Neuronal stem cell (in vitro differentiated cells): ENCODE data around the gene MATN3.
A peak's percentile ranks its signal among the peaks of the same experiment; 100 is the strongest.

Experiments
- DNase-seq: peaks from one replicate; pipeline ENCODE4 v3.0.0-alpha.2; 2013; ENCODE audit warnings: low spot score
- H2AFZ ChIP-seq: one replicate; pipeline ENCODE4 v1.6.1; 2013; ENCODE audit warnings: mild to moderate bottlenecking, low read length, inconsistent platforms
- H2AK5ac ChIP-seq: 2 replicates; pipeline ENCODE4 v1.6.1; 2013; ENCODE audit warnings: low read depth, mild to moderate bottlenecking, inconsistent platforms, low read length, moderate library complexity, mixed read lengths
- H2BK120ac ChIP-seq: 2 replicates; pipeline ENCODE4 v1.6.1; 2013; ENCODE audit warnings: low read depth, mild to moderate bottlenecking, inconsistent platforms, low read length, moderate library complexity, mixed read lengths
- H2BK12ac ChIP-seq: one replicate; pipeline ENCODE4 v1.6.1; 2013; ENCODE audit warnings: low read length, inconsistent platforms
- H2BK15ac ChIP-seq: 2 replicates; pipeline ENCODE4 v1.6.1; 2013; ENCODE audit warnings: mild to moderate bottlenecking, low read length, inconsistent platforms, mixed read lengths
- H2BK5ac ChIP-seq: one replicate; pipeline ENCODE4 v1.6.1; 2013; ENCODE audit warnings: inconsistent platforms, mild to moderate bottlenecking, low read length, moderate library complexity
- H3K14ac ChIP-seq: one replicate; pipeline ENCODE4 v1.6.1; 2013; ENCODE audit warnings: low read length, inconsistent platforms
- H3K18ac ChIP-seq: 2 replicates; pipeline ENCODE4 v1.6.1; 2013; ENCODE audit warnings: low read length, inconsistent platforms
- H3K23ac ChIP-seq: 2 replicates; pipeline ENCODE4 v1.6.1; 2013; ENCODE audit warnings: low read depth, mild to moderate bottlenecking, mixed read lengths, low read length, inconsistent platforms; ENCODE audit not compliant: poor library complexity
- H3K27ac ChIP-seq: replicated peaks from 3 replicates; pipeline ENCODE4 v1.5.1; 2013; ENCODE audit warnings: low read length, inconsistent platforms
- H3K27me3 ChIP-seq, 3 experiments: 2 replicates each; pipeline ENCODE4 v1.6.1; 2013; ENCODE audit warnings: low read length in 3 of 3, mild to moderate bottlenecking in 2 of 3, inconsistent platforms in 1 of 3, low read depth in 1 of 3, mixed read lengths in 1 of 3, moderate library complexity in 1 of 3; ENCODE audit not compliant: control insufficient read depth in 3 of 3, insufficient read depth in 3 of 3
- H3K36me3 ChIP-seq, 2 donors: replicated peaks in 1 of 2; 2 replicates each; pipeline ENCODE4 v1.6.1; 2013; ENCODE audit warnings: low read length in 2 of 2; ENCODE audit not compliant: control insufficient read depth in 2 of 2, insufficient read depth in 2 of 2
- H3K4ac ChIP-seq: 2 replicates; pipeline ENCODE4 v1.6.1; 2013; ENCODE audit warnings: inconsistent platforms, mild to moderate bottlenecking, low read length, moderate library complexity
- H3K4me1 ChIP-seq, 2 donors: 1 replicate in 1 of 2; 2 replicates in 1 of 2; pipeline ENCODE4 v1.6.1; 2013; ENCODE audit warnings: low read length in 2 of 2, low read depth in 1 of 2; ENCODE audit not compliant: control insufficient read depth in 2 of 2, insufficient read depth in 1 of 2
- H3K4me2 ChIP-seq: one replicate; pipeline ENCODE4 v1.6.1; 2013; ENCODE audit warnings: mild to moderate bottlenecking, low read length, inconsistent platforms; ENCODE audit not compliant: insufficient read depth, poor library complexity, severe bottlenecking
- H3K4me3 ChIP-seq, 2 donors: 2 replicates each; pipeline ENCODE4 v1.5.1; 2013; ENCODE audit warnings: low read length in 2 of 2, mild to moderate bottlenecking in 2 of 2, inconsistent platforms in 1 of 2, moderate library complexity in 1 of 2
- H3K79me1 ChIP-seq: one replicate; pipeline ENCODE4 v1.6.1; 2013; ENCODE audit warnings: low read depth, mild to moderate bottlenecking, inconsistent platforms, low read length, moderate library complexity
- H3K9ac ChIP-seq: one replicate; pipeline ENCODE4 v1.6.1; 2013; ENCODE audit warnings: mild to moderate bottlenecking, low read depth, low read length, inconsistent platforms; ENCODE audit not compliant: poor library complexity
- H3K9me3 ChIP-seq, 2 donors: replicated peaks in 1 of 2; 2 replicates each; pipeline versions ENCODE3 to v1.6.1; 2013; ENCODE audit warnings: low read length in 2 of 2, mild to moderate bottlenecking in 2 of 2, inconsistent platforms in 1 of 2, low read depth in 1 of 2, mixed read lengths in 1 of 2, moderate library complexity in 1 of 2; ENCODE audit not compliant: control insufficient read depth in 2 of 2, insufficient read depth in 1 of 2
- H4K8ac ChIP-seq: one replicate; pipeline ENCODE4 v1.6.1; 2013; ENCODE audit warnings: low read depth, mild to moderate bottlenecking, inconsistent platforms, low read length, moderate library complexity
- H4K91ac ChIP-seq: one replicate; pipeline ENCODE4 v1.6.1; 2013; ENCODE audit warnings: low read length, low read depth, mild to moderate bottlenecking, inconsistent platforms; ENCODE audit not compliant: poor library complexity
- WGBS, 2 donors: extraction: QIAGEN DNeasy Blood & Tissue Kit; methylation state at CpG; one replicate each; pipeline ENCODE4 v1.1.7; 2013; ENCODE audit warnings: missing lambda C conversion rate in 2 of 2, mixed read lengths in 1 of 2; ENCODE audit not compliant: insufficient read length in 2 of 2, insufficient replicate concordance in 1 of 2; ENCODE audit errors: extremely low coverage in 2 of 2; 5-methylcytosine and 5-hydroxymethylcytosine counted together

Gene MATN3

GRCh38 chr2:19973466-19973865 is 39.0 kb downstream of the MATN3 start:
- Histone ChIP-seq H3K36me3 (peaks cover 10 to 98% of the 10 kb centered on the region in 2 donors), H3K4me2 (no peak overlapping the region), H3K79me1 (no peaks in the 10 kb centered on the region), H3K9me3 (no peaks in the 10 kb centered on the region), H4K8ac (peak overlapping the region; percentile 43), H3K23ac (no peak overlapping the region), H2AFZ (no peak overlapping the region), H2BK15ac (no peak overlapping the region), H3K18ac (no peak overlapping the region), H3K9ac (no peak overlapping the region), H3K4me1 (no peaks in the 10 kb centered on the region), H3K27me3 (no peaks in the 10 kb centered on the region), H3K27ac (no peak overlapping the region), H3K4ac (no peak overlapping the region), H4K91ac (no peak overlapping the region), H2AK5ac (no peak overlapping the region), H3K4me3 (no peak overlapping the region), H3K14ac (no peak overlapping the region), H2BK120ac (no peak overlapping the region), H2BK5ac (no peak overlapping the region), H2BK12ac (no peak overlapping the region)
- no CpG with 5 or more reads among the region's 8 CpGs for WGBS, 2 donors
- no peak for DNase-seq

GRCh38 chr2:19971691-19972090 is 40.8 kb downstream of the MATN3 start:
- H2BK15ac ChIP-seq, result no peak overlapping the region
- H3K36me3 ChIP-seq, result peaks cover 9 to 97% of the 10 kb centered on the region in 2 donors
- H2BK12ac ChIP-seq, result no peak overlapping the region
- H3K9me3 ChIP-seq, result no peaks in the 10 kb centered on the region
- H3K4me1 ChIP-seq, result no peaks in the 10 kb centered on the region
- no peak overlapping the region for H3K18ac ChIP-seq
- H3K4ac ChIP-seq, result no peak overlapping the region
- no peak overlapping the region for H3K4me3 ChIP-seq
- H3K9ac ChIP-seq, result no peak overlapping the region
- no peak overlapping the region for H2AK5ac ChIP-seq
- no peaks in the 10 kb centered on the region for H3K79me1 ChIP-seq
- H3K4me2 ChIP-seq, result no peak overlapping the region
- H3K27me3 ChIP-seq, result no peaks in the 10 kb centered on the region
- no peak overlapping the region for H3K23ac ChIP-seq
- WGBS, 2 donors, result no CpG with 5 or more reads among the region's 3 CpGs
- DNase-seq, result no peak
- H2BK5ac ChIP-seq, result no peak overlapping the region
- no peak overlapping the region for H4K8ac ChIP-seq
- H2BK120ac ChIP-seq, result no peak overlapping the region
- H2AFZ ChIP-seq, result no peak overlapping the region
- no peak overlapping the region for H4K91ac ChIP-seq
- no peak overlapping the region for H3K14ac ChIP-seq
- H3K27ac ChIP-seq, result no peak overlapping the region

- no peak overlapping the region for H2BK120ac ChIP-seq
- H3K23ac ChIP-seq, result no peak overlapping the region
- H3K79me1 ChIP-seq, result no peaks in the 10 kb centered on the region
- no peak overlapping the region for H3K27ac ChIP-seq
- no peak overlapping the region for H2AK5ac ChIP-seq
- no peak overlapping the region for H2BK12ac ChIP-seq
- no peaks in the 10 kb centered on the region for H3K4me1 ChIP-seq
- no CpG with 5 or more reads among the region's 1 CpG for WGBS, 2 donors
- H2BK5ac ChIP-seq, result no peak overlapping the region
- no peak overlapping the region for H3K4ac ChIP-seq
- no peak overlapping the region for H3K4me2 ChIP-seq
- no peak for DNase-seq
- H3K9me3 ChIP-seq, result no peaks in the 10 kb centered on the region
- H3K4me3 ChIP-seq, result no peak overlapping the region
- peaks cover 6 to 70% of the 10 kb centered on the region in 2 donors for H3K36me3 ChIP-seq
- no peak overlapping the region for H4K8ac ChIP-seq
- no peaks in the 10 kb centered on the region for H3K27me3 ChIP-seq
- no peak overlapping the region for H4K91ac ChIP-seq
- H3K9ac ChIP-seq, result no peak overlapping the region
- H3K18ac ChIP-seq, result no peak overlapping the region
- no peak overlapping the region for H3K14ac ChIP-seq
- H2AFZ ChIP-seq, result no peak overlapping the region
- no peak overlapping the region for H2BK15ac ChIP-seq
Measured at GRCh38 chr2:19963386-19963785, 49.1 kb downstream of the MATN3 start.

GRCh38 chr2:19955544-19956422 is 56.7 kb downstream of the MATN3 start:
- H3K4me1 ChIP-seq, result no peaks in the 10 kb centered on the region
- H4K8ac ChIP-seq, result no peak overlapping the region
- H3K23ac ChIP-seq, result no peak overlapping the region
- H2AFZ ChIP-seq, result no peak overlapping the region
- H3K9ac ChIP-seq, result no peak overlapping the region
- no peak overlapping the region for H3K4me2 ChIP-seq
- no peaks in the 10 kb centered on the region for H3K79me1 ChIP-seq
- H2BK120ac ChIP-seq, result no peak overlapping the region
- no peak overlapping the region for H3K27ac ChIP-seq
- H3K27me3 ChIP-seq, result no peaks in the 10 kb centered on the region
- no peak overlapping the region for H2AK5ac ChIP-seq
- H3K36me3 ChIP-seq, result peaks cover 2 to 41% of the 10 kb centered on the region in 2 donors
- H3K18ac ChIP-seq, result no peak overlapping the region
- no peak overlapping the region for H2BK12ac ChIP-seq
- no peak overlapping the region for H2BK15ac ChIP-seq
- H3K4me3 ChIP-seq, result no peak overlapping the region
- no peak overlapping the region for H3K4ac ChIP-seq
- no peak overlapping the region for H2BK5ac ChIP-seq
- 100% methylated on average over 2 of the region's 6 CpGs; no CpG with 5 or more reads in 1 of the 2 donors for WGBS, 2 donors
- DNase-seq, result peak; percentile 50
- H4K91ac ChIP-seq, result no peak overlapping the region
- H3K9me3 ChIP-seq, result no peaks in the 10 kb centered on the region
- H3K14ac ChIP-seq, result no peak overlapping the region
